Panc1 (cell line): ENCODE results near the gene CYP4Z1. TPM values are rescaled to one million over a fixed set of nuclear protein-coding genes. Genes with fewer than 3 reads are reported as not detected.
A peak's percentile ranks its signal among the peaks of the same experiment; 100 is the strongest.

ENCODE experiments used
- ATAC-seq: fragments of 200-7000 bp; cut with Tn5 transposase; 2 replicates; pipeline ENCODE4 v1.9.1; 2020; ENCODE audit warnings: mild to moderate bottlenecking, moderate library complexity
- Bru-seq: library from RNA; stranded (reverse); fragments of 400-500 nt; gene quantifications from one replicate; lab custom pipeline; 2021; lab: Mats Ljungman, UMichigan
- BruChase-seq, 2 experiments: library from RNA; stranded (reverse); fragments of 400-500 nt; gene quantifications; one replicate each; lab custom pipeline; 2021; lab: Mats Ljungman, UMichigan
- BruUV-seq: library from RNA; stranded (reverse); fragments of 400-500 nt; replicated peaks from 2 replicates; lab custom pipeline; 2021; lab: Mats Ljungman, UMichigan
- CTCF ChIA-PET: fragments of 300-600 bp; sonication (Branson Sonifier 250); formaldehyde crosslinking; loops from one replicate; lab custom pipeline; 2022; ENCODE audit warnings: antibody characterized with exemption; lab: Charles Lee
- POLR2A ChIA-PET: fragments of 300-600 bp; sonication (Branson Sonifier 250); formaldehyde crosslinking; loops from one replicate; lab custom pipeline; 2022; ENCODE audit warnings: antibody characterized with exemption; lab: Charles Lee
- DNase-seq: peaks from one replicate; pipeline ENCODE4 v3.0.0-alpha.2; 2010; ENCODE audit warnings: low read depth, low spot score
- H3K27ac ChIP-seq: 2 replicates; pipeline ENCODE4 v1.5.1; 2011; ENCODE audit warnings: mild to moderate bottlenecking, low read length, inconsistent platforms
- H3K27me3 ChIP-seq: fragments of 200-500 bp; sonication (Bioruptor generic); 2 replicates; pipeline ENCODE4 v1.6.0; 2014; ENCODE audit warnings: low read length, inconsistent platforms; ENCODE audit not compliant: control insufficient read depth, insufficient read depth
- H3K36me3 ChIP-seq: fragments of 200-500 bp; sonication (Bioruptor generic); 2 replicates; pipeline ENCODE4 v1.5.1; 2014; ENCODE audit warnings: inconsistent platforms, mild to moderate bottlenecking, low read length, moderate library complexity; ENCODE audit not compliant: control insufficient read depth, insufficient read depth
- H3K4me1 ChIP-seq: 2 replicates; pipeline ENCODE4 v1.5.1; 2011; ENCODE audit warnings: inconsistent platforms, mild to moderate bottlenecking, low read length, moderate library complexity; ENCODE audit not compliant: control insufficient read depth, insufficient read depth
- H3K4me3 ChIP-seq, 2 experiments: 2 replicates each; pipeline ENCODE4 v1.5.1; 2011 to 2012; ENCODE audit warnings: low read depth in 2 of 2, low read length in 2 of 2, mild to moderate bottlenecking in 2 of 2, inconsistent platforms in 1 of 2, moderate library complexity in 1 of 2
- H3K9me3 ChIP-seq: fragments of 200-500 bp; sonication (Bioruptor generic); 2 replicates; pipeline ENCODE4 v1.5.1; 2014; ENCODE audit warnings: low read depth, mild to moderate bottlenecking, inconsistent platforms, low read length, moderate library complexity; ENCODE audit not compliant: control insufficient read depth, insufficient read depth
- CTCF ChIP-seq: fragments of 450-650 bp; IDR thresholded peaks from 2 replicates; pipeline ENCODE4 v1.5.1; 2017; ENCODE audit warnings: mild to moderate bottlenecking
- POLR2AphosphoS5 ChIP-seq: IDR thresholded peaks from 2 replicates; pipeline ENCODE4 v1.6.1; 2012; ENCODE audit warnings: mild to moderate bottlenecking, low read depth, low read length, moderate library complexity
- REST ChIP-seq, 2 experiments: IDR thresholded peaks; 2 replicates each; pipeline ENCODE4 v1.6.1; 2011 to 2012; ENCODE audit warnings: low read depth in 2 of 2, control low read depth in 1 of 2, low read length in 1 of 2, mild to moderate bottlenecking in 1 of 2, moderate library complexity in 1 of 2; ENCODE audit not compliant: insufficient read depth in 1 of 2
- SIN3A ChIP-seq: IDR thresholded peaks from 2 replicates; pipeline ENCODE4 v1.6.1; 2012; ENCODE audit warnings: low read depth, mild to moderate bottlenecking, low read length, moderate library complexity, borderline replicate concordance; ENCODE audit not compliant: insufficient read depth
- TCF7L2 ChIP-seq: IDR thresholded peaks from 2 replicates; pipeline ENCODE4 v1.6.1; 2011; ENCODE audit warnings: mild to moderate bottlenecking, low read depth, low read length, inconsistent platforms
- in situ Hi-C: cut with HindIII; loops from 2 replicates; pipeline ENCODE4 v1.10.0; 2016; ENCODE audit warnings: low sequenced_read_pairs, low pct_unique_long_range_greater_than_20kb
- intact Hi-C: fragments of 100-400 bp; cut with micrococcal nuclease; formaldehyde crosslinking; loops from one replicate; pipeline ENCODE4 v1.10.0; 2022; ENCODE audit not compliant: unreplicated experiment
- long read RNA-seq: library from polyadenylated mRNA; unstranded; transcript quantifications from one replicate; pipeline ENCODE4 v2.0.0, GENCODE V29; 2021; ENCODE audit not compliant: unreplicated experiment
- polyA plus RNA-seq: library from polyadenylated mRNA; unstranded; fragments of >200 nt; gene quantifications from one replicate; pipeline ENCODE4 v1.2.1, GENCODE V29; 2012; ENCODE audit warnings: missing spikeins; ENCODE audit not compliant: insufficient read length
- total RNA-seq: library from RNA; stranded (reverse); gene quantifications from one replicate; pipeline ENCODE4 v1.2.1, GENCODE V29; 2021; ENCODE audit not compliant: unreplicated experiment

CYP4Z1 gene
- total RNA-seq (not detected), Bru-seq, nascent RNA (percentile 8 among the genes with signal in this experiment), BruChase-seq, experiment 1, labeled RNA remaining after a 2-hour chase (percentile 11 among the genes with signal in this experiment), BruChase-seq, experiment 2, labeled RNA remaining after a 6-hour chase (percentile 5 among the genes with signal in this experiment)
- polyA plus RNA-seq = not detected
- long read RNA-seq = 0 reads

- H3K4me1 ChIP-seq = no peaks in the 10 kb centered on the region
- no TSS peak for BruUV-seq
- ATAC-seq (no peak), DNase-seq (no peak)
- ChIA-PET POLR2A (no interaction called here), CTCF (no interaction called here)
- H3K27me3 ChIP-seq = no peaks in the 10 kb centered on the region; the same call in 1 of the 2 replicates
- no peaks in the 10 kb centered on the region for H3K36me3 ChIP-seq
- in situ Hi-C loops (no loop called here), intact Hi-C loops (no loop called here)
- TF ChIP-seq CTCF (no peak), TCF7L2 (no peak), SIN3A (no peak), REST (IDR thresholded peaks at IDR 0.05; ENCODE audit: insufficient read depth in 1 of 2, low read depth in 2 of 2, low read length in 1 of 2) (no peak), POLR2AphosphoS5 (no peak)
- no peak within 1 kb of the TSS for H3K4me3 ChIP-seq
- no peak within 1 kb of the TSS for H3K27ac ChIP-seq
- no peaks in the 10 kb centered on the region for H3K9me3 ChIP-seq
Observed at GRCh38 chr1:47067097-47067594, at the start of gene CYP4Z1. Gene CYP4Z1, plus strand, starts transcription at chr1:47067231. Its CDS starts 260 bp downstream, at chr1:47067491.

GRCh38 chr1:47021070-47021469, 46.0 kb upstream of the CYP4Z1 start:
- no peak for ATAC-seq
- H3K27me3 ChIP-seq = peaks cover 15% of the 10 kb centered on the region; the same call in 1 of the 2 replicates
- intact Hi-C loops = no loop called here

More at GRCh38 chr1:47021070-47021469, 46.0 kb upstream of the CYP4Z1 start:
- Histone ChIP-seq H3K36me3 (no peaks in the 10 kb centered on the region), H3K27ac (no peak overlapping the region), H3K4me1 (no peaks in the 10 kb centered on the region; the same call in 1 of the 2 replicates), H3K9me3 (no peaks in the 10 kb centered on the region), H3K4me3 (no peak overlapping the region)
- in situ Hi-C loops = no loop called here
- TF ChIP-seq TCF7L2 (no peak), SIN3A (no peak), POLR2AphosphoS5 (no peak), CTCF (no peak), REST (IDR thresholded peaks at IDR 0.05; ENCODE audit: insufficient read depth in 1 of 2, low read depth in 2 of 2, low read length in 1 of 2) (no peak)
- BruUV-seq = no TSS peak
- ChIA-PET POLR2A (no interaction called here), CTCF (no interaction called here)
- DNase-seq = no peak
